Activated T-helper 1 cell treated with Interleukin-2 at 50 U/mL for 16 hours (primary cell): Measurements from ENCODE around the gene SLC28A1.

Experiments
- DNase-seq: peaks from one replicate; pipeline ENCODE4 v3.0.0-alpha.2; 2020; ENCODE audit warnings: low read depth

The SLC28A1 gene

GRCh38 chr15:84886211-84886983, 1.9 kb downstream of the SLC28A1 start:
- no peak for DNase-seq

GRCh38 chr15:84886984-84887299, 2.5 kb downstream of the SLC28A1 start:
- no peak for DNase-seq

- no peak for DNase-seq
Measured at GRCh38 chr15:84887938-84888337, 3.5 kb downstream of the SLC28A1 start.

- DNase-seq = no peak
Measured at GRCh38 chr15:84888639-84889038, 4.2 kb downstream of the SLC28A1 start.

GRCh38 chr15:84889313-84889990, 5.0 kb downstream of the SLC28A1 start:
- DNase-seq = no peak

- DNase-seq = no peak
Measured at GRCh38 chr15:84889991-84890669, 5.7 kb downstream of the SLC28A1 start.

- no peak for DNase-seq
Measured at GRCh38 chr15:84890670-84891162, 6.3 kb downstream of the SLC28A1 start.

- no peak for DNase-seq
Measured at GRCh38 chr15:84891339-84891738, 6.9 kb downstream of the SLC28A1 start.

- DNase-seq = no peak
Measured at GRCh38 chr15:84892786-84893307, 8.4 kb downstream of the SLC28A1 start.

GRCh38 chr15:84893607-84894006, 9.1 kb downstream of the SLC28A1 start:
- no peak for DNase-seq

GRCh38 chr15:84894736-84895425, 10.4 kb downstream of the SLC28A1 start:
- DNase-seq = no peak

GRCh38 chr15:84898761-84899160, 14.3 kb downstream of the SLC28A1 start:
- no peak for DNase-seq

- no peak for DNase-seq
Measured at GRCh38 chr15:84899750-84900149, 15.3 kb downstream of the SLC28A1 start.

GRCh38 chr15:84901540-84901939, 17.1 kb downstream of the SLC28A1 start:
- no peak for DNase-seq

GRCh38 chr15:84903751-84904150, 19.3 kb downstream of the SLC28A1 start:
- no peak for DNase-seq

- no peak for DNase-seq
Measured at GRCh38 chr15:84904419-84904818, 20.0 kb downstream of the SLC28A1 start.

GRCh38 chr15:84905016-84905916, 20.8 kb downstream of the SLC28A1 start:
- DNase-seq = no peak

- no peak for DNase-seq
Measured at GRCh38 chr15:84907731-84908130, 23.3 kb downstream of the SLC28A1 start.

GRCh38 chr15:84908564-84908963, 24.1 kb downstream of the SLC28A1 start:
- DNase-seq = no peak

GRCh38 chr15:84909029-84909428, 24.6 kb downstream of the SLC28A1 start:
- DNase-seq = no peak

- no peak for DNase-seq
Measured at GRCh38 chr15:84909782-84910181, 25.3 kb downstream of the SLC28A1 start.
